ENCODE results near the gene CCNY. TPM values are rescaled to one million over a fixed set of nuclear protein-coding genes. Genes with fewer than 3 reads are reported as not detected.

The CCNY gene
- total RNA-seq, 3 donors from 2014 or later: 28.7 to 41.0 (median 36.1) TPM

GRCh38 chr10:35464825-35465456 is 128.6 kb downstream of the CCNY start:
- no peaks in the 10 kb centered on the region for H3K27me3 ChIP-seq
- TF ChIP-seq POLR2A (IDR thresholded peaks at IDR 0.05): no peak
- H3K27ac ChIP-seq: no peak overlapping the region
- no peak overlapping the region for H3K4me3 ChIP-seq
- H3K36me3 ChIP-seq: no peaks in the 10 kb centered on the region
- DNase-seq (ENCODE audit: low spot score in 2 of 2): no peak
- H3K9me3 ChIP-seq: no peaks in the 10 kb centered on the region
- H3K4me1 ChIP-seq: no peaks in the 10 kb centered on the region
- intact Hi-C loops (cut with DNase I; ENCODE audit: low total_unique reads): no loop called here

GRCh38 chr10:35465673-35466072 is 129.4 kb downstream of the CCNY start:
- DNase-seq (ENCODE audit: low spot score in 2 of 2): no peak
- Histone ChIP-seq H3K27me3 (no peaks in the 10 kb centered on the region), H3K4me1 (peaks cover 0 to under 1% of the 10 kb centered on the region in 2 donors), H3K36me3 (no peaks in the 10 kb centered on the region), H3K9me3 (no peaks in the 10 kb centered on the region), H3K27ac (no peak overlapping the region), H3K4me3 (no peak overlapping the region)
- TF ChIP-seq CTCF (IDR thresholded peaks at IDR 0.05): no peak
- TF ChIP-seq POLR2A (IDR thresholded peaks at IDR 0.05): no peak
- no peak for TF ChIP-seq POLR2AphosphoS5 (IDR thresholded peaks at IDR 0.05)
- intact Hi-C loops (cut with DNase I; ENCODE audit: low total_unique reads): no loop called here

- no peaks in the 10 kb centered on the region for H3K36me3 ChIP-seq
- TF ChIP-seq POLR2AphosphoS5 (IDR thresholded peaks at IDR 0.05): no peak
- no peak for TF ChIP-seq CTCF (IDR thresholded peaks at IDR 0.05)
- TF ChIP-seq POLR2A (IDR thresholded peaks at IDR 0.05): no peak
- no peaks in the 10 kb centered on the region for H3K27me3 ChIP-seq
- H3K9me3 ChIP-seq: no peaks in the 10 kb centered on the region
- H3K4me3 ChIP-seq: no peak overlapping the region
- H3K27ac ChIP-seq: no peak overlapping the region
- intact Hi-C loops (cut with DNase I; ENCODE audit: low total_unique reads): no loop called here
- DNase-seq (ENCODE audit: low spot score in 2 of 2): no peak
- H3K4me1 ChIP-seq: peaks cover 0 to 6% of the 10 kb centered on the region in 2 donors
These were observed 129.9 kb downstream of the CCNY start for GRCh38 chr10:35466170-35466569.

- Histone ChIP-seq H3K36me3 (no peaks in the 10 kb centered on the region), H3K4me1 (peaks cover 0 to 7% of the 10 kb centered on the region in 2 donors), H3K27me3 (no peaks in the 10 kb centered on the region), H3K9me3 (no peaks in the 10 kb centered on the region), H3K4me3 (no peak overlapping the region), H3K27ac (no peak overlapping the region)
- intact Hi-C loops (cut with DNase I; ENCODE audit: low total_unique reads): no loop called here
- TF ChIP-seq POLR2AphosphoS5 (IDR thresholded peaks at IDR 0.05) (no peak), CTCF (IDR thresholded peaks at IDR 0.05) (no peak), POLR2A (IDR thresholded peaks at IDR 0.05) (no peak)
- DNase-seq (ENCODE audit: low spot score in 2 of 2): no peak
These were observed 130.4 kb downstream of the CCNY start for GRCh38 chr10:35466661-35467060.

GRCh38 chr10:35467186-35467585 is 130.9 kb downstream of the CCNY start:
- no peaks in the 10 kb centered on the region for H3K9me3 ChIP-seq
- H3K27ac ChIP-seq: no peak overlapping the region
- H3K4me3 ChIP-seq: no peak overlapping the region
- intact Hi-C loops (cut with DNase I; ENCODE audit: low total_unique reads): no loop called here
- TF ChIP-seq POLR2AphosphoS5 (IDR thresholded peaks at IDR 0.05): no peak
- TF ChIP-seq CTCF (IDR thresholded peaks at IDR 0.05): no peak
- TF ChIP-seq POLR2A (IDR thresholded peaks at IDR 0.05): no peak
- H3K27me3 ChIP-seq: no peaks in the 10 kb centered on the region
- no peaks in the 10 kb centered on the region for H3K36me3 ChIP-seq
- no peak for DNase-seq (ENCODE audit: low spot score in 2 of 2)
- H3K4me1 ChIP-seq: peaks cover 0 to 7% of the 10 kb centered on the region in 2 donors
